Ovary (tissue), 9 donors: ENCODE data around the gene ATP8A1. TPM values are rescaled to one million over a fixed set of nuclear protein-coding genes. Genes with fewer than 3 reads are reported as not detected.

Source experiments
- DNase-seq, 5 donors: peaks; one replicate each; pipeline ENCODE4 v3.0.0-alpha.2; 2019 to 2020
- H3K27ac ChIP-seq, 2 donors: fragments of 200-600 bp; one replicate each; pipeline versions ENCODE4 v1.5.1 to v1.8.0; 2019 to 2022
- H3K27me3 ChIP-seq: fragments of 200-600 bp; one replicate; pipeline ENCODE4 v1.8.0; 2022
- H3K36me3 ChIP-seq: fragments of 200-600 bp; sonication (generic); one replicate; pipeline ENCODE4 v1.5.1; 2019
- H3K4me1 ChIP-seq: one replicate; pipeline ENCODE4 v1.8.1; 2013; ENCODE audit warnings: mild to moderate bottlenecking, moderate library complexity; ENCODE audit not compliant: insufficient read depth
- H3K4me3 ChIP-seq: fragments of 200-600 bp; sonication (generic); one replicate; pipeline ENCODE4 v1.5.1; 2017
- H3K9me3 ChIP-seq, 2 donors: fragments of 200-600 bp in 1 of 2; sonication (generic) in 1 of 2; one replicate each; pipeline versions ENCODE4 v1.5.1 to v1.8.1; 2013 to 2019; ENCODE audit warnings: mild to moderate bottlenecking in 1 of 2, moderate library complexity in 1 of 2
- CTCF ChIP-seq, 3 donors: fragments of 450-650 bp in 2 of 3; fragments of 200-600 bp in 1 of 3; IDR thresholded peaks; one replicate each; pipeline versions ENCODE4 v1.5.1 to v1.8.0; 2016 to 2022; ENCODE audit warnings: antibody characterized with exemption in 3 of 3, mild to moderate bottlenecking in 1 of 3
- EP300 ChIP-seq: sonication (generic); formaldehyde crosslinking; IDR thresholded peaks from one replicate; pipeline ENCODE4 v1.6.1; 2017; ENCODE audit warnings: antibody characterized with exemption
- POLR2A ChIP-seq: fragments of 450-650 bp; IDR thresholded peaks from one replicate; pipeline ENCODE4 v1.6.1; 2017; ENCODE audit warnings: antibody characterized with exemption, mild to moderate bottlenecking, moderate library complexity
- WGBS, 3 donors: extraction: QIAGEN DNeasy Blood & Tissue Kit in 1 of 3; methylation state at CpG; one replicate each; pipeline versions ENCODE4 v1.1.5 to v1.1.7; 2013 to 2017; 5-methylcytosine and 5-hydroxymethylcytosine counted together
- intact Hi-C, 4 donors: fragments of 100-400 bp; cut with DNase I; formaldehyde crosslinking; loops; one replicate each; pipeline versions ENCODE4 v1.11.0 to v1.15.1; 2022 to 2023
- polyA plus RNA-seq, 2 donors: library from polyadenylated mRNA; stranded (reverse); fragments of 200-250 nt in 1 of 2; fragments of 350-450 nt in 1 of 2; fragmentation: Illumina TruSeq in 1 of 2; extraction: RNeasy Lipid Tissue Mini Kit (QIAGEN cat#74804) in 1 of 2; gene quantifications; one replicate each; pipeline ENCODE4 v1.2.3, GENCODE V29; 2013 to 2014
- total RNA-seq, 7 donors: library from RNA; depleted of rRNA in 2 of 7; stranded (reverse); fragments of >200 nt in 2 of 7; fragmentation: NEBNext Ultra II Directional in 3 of 7; extraction: Animal tissue kit (Norgen Biotek cat#: 25700) in 3 of 7; gene quantifications; one replicate each; pipeline versions ENCODE4 v1.1.0 to v1.2.4, GENCODE V29; 2016 to 2023
- donor health status: DM: no; HTN: no; CAD: no; lungs with moderate emphysema.
- donor health status: DM: no; HTN: no; CAD: no.
- donor health status: Bipolar disorder and iron deficiency.
- donor health status: DM: yes; HTN: yes; CAD: no.
- donor health status: DM: no; HTN: no; CAD: no.
- donor health status: DM: yes; HTN: yes; CAD: no.

Gene ATP8A1
- total and polyA plus RNA-seq, 9 donors: 10.0 to 73.2 (median 21.6) TPM

- Histone ChIP-seq H3K27ac (no peak overlapping the region), H3K4me1 (no peaks in the 10 kb centered on the region), H3K9me3 (no peaks in the 10 kb centered on the region), H3K36me3 (no peaks in the 10 kb centered on the region), H3K27me3 (peaks cover 7% of the 10 kb centered on the region), H3K4me3 (no peak overlapping the region)
- WGBS, 3 donors: 88 to 92% (median 90%) methylated on average over 19 of the region's 19 CpGs
- intact Hi-C loops: no loop called here
- DNase-seq: no peak
- TF ChIP-seq CTCF (IDR thresholded peaks at IDR 0.05): no peak
These were observed 231.5 kb downstream of the ATP8A1 start for GRCh38 chr4:42425146-42426065.

GRCh38 chr4:42420140-42420539 lies 236.8 kb downstream of the ATP8A1 start:
- no peak for TF ChIP-seq CTCF (IDR thresholded peaks at IDR 0.05)
- TF ChIP-seq POLR2A: no peak
- no peak for TF ChIP-seq EP300
- no peak for DNase-seq
- WGBS, 3 donors: 64 to 78% (median 69%) methylated on average over 5 of the region's 5 CpGs
- no peaks in the 10 kb centered on the region for H3K36me3 ChIP-seq
- H3K9me3 ChIP-seq: no peaks in the 10 kb centered on the region
- no peaks in the 10 kb centered on the region for H3K4me1 ChIP-seq
- H3K4me3 ChIP-seq: no peak overlapping the region
- intact Hi-C loops: no loop called here
- H3K27ac ChIP-seq: no peak overlapping the region
- H3K27me3 ChIP-seq: peaks cover 7% of the 10 kb centered on the region

DNA sequence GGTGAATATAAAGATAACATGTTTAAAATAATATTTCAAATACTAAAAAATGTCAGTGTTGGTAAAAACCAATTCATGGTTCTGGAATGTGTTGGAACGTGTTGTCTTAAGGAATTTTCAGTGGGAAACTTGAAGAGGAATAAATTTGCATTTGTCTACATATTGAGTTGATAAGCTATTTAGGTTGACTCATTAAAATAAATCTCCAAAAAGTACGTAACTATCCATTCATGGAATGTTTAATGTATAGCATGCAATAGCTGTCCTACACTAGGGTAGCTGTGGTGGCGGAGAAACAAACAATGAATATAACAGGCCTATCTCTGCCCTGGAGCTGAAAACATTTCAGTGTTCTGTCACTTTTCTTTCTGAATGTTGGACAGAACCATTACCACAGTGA lies 239.4 kb downstream of the ATP8A1 start:
- Histone ChIP-seq H3K4me3 (no peak overlapping the region), H3K27ac (no peak overlapping the region), H3K9me3 (no peaks in the 10 kb centered on the region), H3K27me3 (no peaks in the 10 kb centered on the region), H3K36me3 (no peaks in the 10 kb centered on the region), H3K4me1 (no peaks in the 10 kb centered on the region)
- TF ChIP-seq EP300: no peak
- TF ChIP-seq POLR2A: no peak
- TF ChIP-seq CTCF (IDR thresholded peaks at IDR 0.05): no peak
- 80 to 93% (median 89%) methylated on average over 3 of the region's 3 CpGs for WGBS, 3 donors
- intact Hi-C loops: no loop called here
- no peak for DNase-seq

- WGBS, 3 donors: 66 to 75% (median 72%) methylated on average over 3 of the region's 3 CpGs
- TF ChIP-seq POLR2A: no peak
- TF ChIP-seq EP300: no peak
- no peak for TF ChIP-seq CTCF (IDR thresholded peaks at IDR 0.05)
- Histone ChIP-seq H3K9me3 (no peaks in the 10 kb centered on the region), H3K36me3 (no peaks in the 10 kb centered on the region), H3K4me3 (no peak overlapping the region), H3K27ac (no peak overlapping the region), H3K27me3 (no peaks in the 10 kb centered on the region), H3K4me1 (no peaks in the 10 kb centered on the region)
- intact Hi-C loops: no loop called here
- DNase-seq: no peak
These were observed 240.9 kb downstream of the ATP8A1 start for GRCh38 chr4:42416017-42416416.
